MM.1S (cell line): ENCODE measurements around the gene ASB11.

Source experiments
- DNase-seq: peaks from one replicate; pipeline ENCODE4 v3.0.0-alpha.2; 2015
- H2AFZ ChIP-seq: fragments of 300-600 bp; sonication (generic); 2 replicates; pipeline ENCODE4 v1.6.0; 2016; ENCODE audit warnings: antibody characterized with exemption, low read length
- H3F3A ChIP-seq: fragments of 300-600 bp; sonication (generic); 2 replicates; pipeline ENCODE4 v1.6.1; 2016; ENCODE audit warnings: mild to moderate bottlenecking, antibody characterized with exemption, low read length, moderate library complexity, mixed read lengths; ENCODE audit not compliant: insufficient read depth
- H3K27ac ChIP-seq: fragments of 300-600 bp; sonication (generic); 2 replicates; pipeline ENCODE4 v1.5.1; 2016; ENCODE audit warnings: mild to moderate bottlenecking, low read length
- H3K27me3 ChIP-seq: fragments of 300-600 bp; sonication (generic); replicated peaks from 2 replicates; pipeline ENCODE4 v1.6.0; 2016; ENCODE audit warnings: low read length; ENCODE audit not compliant: insufficient read depth
- H3K36me3 ChIP-seq: fragments of 300-600 bp; sonication (generic); replicated peaks from 2 replicates; pipeline ENCODE4 v1.6.1; 2016; ENCODE audit warnings: mild to moderate bottlenecking, low read length, mixed read lengths; ENCODE audit not compliant: insufficient read depth
- H3K4me1 ChIP-seq: fragments of 300-600 bp; sonication (generic); 2 replicates; pipeline ENCODE4 v1.6.1; 2016; ENCODE audit warnings: low read length, mixed read lengths
- H3K4me2 ChIP-seq: fragments of 300-600 bp; sonication (generic); 2 replicates; pipeline ENCODE4 v1.6.0; 2016; ENCODE audit warnings: low read depth, low read length
- H3K4me3 ChIP-seq: fragments of 300-600 bp; sonication (generic); 2 replicates; pipeline ENCODE4 v1.5.1; 2016; ENCODE audit warnings: low read length, mixed read lengths
- H3K79me2 ChIP-seq: fragments of 300-600 bp; sonication (generic); 2 replicates; pipeline ENCODE4 v1.6.1; 2016; ENCODE audit warnings: mixed run types, low read length, mixed read lengths
- H3K9ac ChIP-seq: fragments of 300-600 bp; sonication (generic); 2 replicates; pipeline ENCODE4 v1.6.1; 2016; ENCODE audit warnings: low read length, mixed read lengths
- H3K9me2 ChIP-seq: fragments of 300-600 bp; sonication (generic); replicated peaks from 2 replicates; pipeline ENCODE4 v1.6.1; 2016; ENCODE audit warnings: mild to moderate bottlenecking, low read length, mixed read lengths; ENCODE audit not compliant: insufficient read depth
- H3K9me3 ChIP-seq: fragments of 300-600 bp; sonication (generic); replicated peaks from 2 replicates; pipeline ENCODE4 v1.6.1; 2016; ENCODE audit warnings: mild to moderate bottlenecking, low read length, mixed read lengths; ENCODE audit not compliant: insufficient read depth
- H4K20me1 ChIP-seq: fragments of 300-600 bp; sonication (generic); 2 replicates; pipeline ENCODE4 v1.6.1; 2016; ENCODE audit warnings: mild to moderate bottlenecking, low read length, moderate library complexity, mixed read lengths; ENCODE audit not compliant: insufficient read depth
- CTCF ChIP-seq: fragments of 300-600 bp; sonication (generic); IDR thresholded peaks from 2 replicates; pipeline ENCODE4 v1.5.1; 2016; ENCODE audit warnings: antibody characterized with exemption, low read length, mixed read lengths
- EZH2 ChIP-seq: fragments of 300-600 bp; sonication (generic); optimal IDR thresholded peaks from 2 replicates; pipeline ENCODE3; 2017; ENCODE audit warnings: low read depth, mild to moderate bottlenecking, antibody characterized with exemption, low read length, mixed read lengths
- EZH2phosphoT487 ChIP-seq: fragments of 300-600 bp; sonication (generic); IDR thresholded peaks from 2 replicates; pipeline ENCODE4 v1.6.1; 2018; ENCODE audit warnings: antibody characterized with exemption, low read length

Gene ASB11

DNA sequence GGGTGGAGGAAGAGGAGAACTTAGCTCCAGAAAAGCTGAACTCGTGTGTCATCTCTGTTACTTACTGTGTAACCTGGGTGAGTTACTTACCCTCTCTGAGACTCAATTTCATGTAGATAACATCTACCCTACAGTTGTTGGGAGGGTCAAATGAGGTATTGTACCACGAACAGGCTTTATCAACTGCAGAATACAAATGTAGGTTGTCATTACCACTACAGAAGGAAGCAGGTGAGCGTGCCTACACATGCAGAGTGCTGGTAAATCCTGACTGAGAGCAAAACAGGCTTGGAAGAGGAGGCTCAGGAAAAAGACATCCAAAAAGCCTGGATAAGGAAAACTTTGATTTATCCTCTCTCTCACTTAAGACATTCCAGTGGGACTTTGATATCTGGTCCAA, 12.7 kb upstream of the ASB11 start:
- H2AFZ ChIP-seq: no peak overlapping the region
- no peaks in the 10 kb centered on the region for H3K79me2 ChIP-seq
- no peak overlapping the region for H3K9ac ChIP-seq
- no peaks in the 10 kb centered on the region for H3K9me3 ChIP-seq
- H3K4me3 ChIP-seq: no peak overlapping the region
- H3K4me1 ChIP-seq: no peaks in the 10 kb centered on the region
- H3K27ac ChIP-seq: no peak overlapping the region
- H4K20me1 ChIP-seq: no peaks in the 10 kb centered on the region
- no peaks in the 10 kb centered on the region for H3K36me3 ChIP-seq
- no peak overlapping the region for H3K4me2 ChIP-seq
- no peak for DNase-seq
- no peaks in the 10 kb centered on the region for H3K9me2 ChIP-seq
- H3F3A ChIP-seq: no peaks in the 10 kb centered on the region
- TF ChIP-seq EZH2phosphoT487 (no peak), EZH2 (no peak), CTCF (no peak)
- H3K27me3 ChIP-seq: no peaks in the 10 kb centered on the region

GRCh38 chrX:15322472-15322871, 7.0 kb upstream of the ASB11 start:
- Histone ChIP-seq H3K4me1 (no peaks in the 10 kb centered on the region), H4K20me1 (no peaks in the 10 kb centered on the region), H3K27ac (no peak overlapping the region), H3K9ac (no peak overlapping the region), H3K4me3 (no peak overlapping the region), H3K9me3 (no peaks in the 10 kb centered on the region), H3K4me2 (no peak overlapping the region), H3K36me3 (no peaks in the 10 kb centered on the region), H2AFZ (no peak overlapping the region), H3F3A (no peaks in the 10 kb centered on the region), H3K9me2 (no peaks in the 10 kb centered on the region), H3K27me3 (no peaks in the 10 kb centered on the region), H3K79me2 (no peaks in the 10 kb centered on the region)
- DNase-seq: no peak
- no peak for TF ChIP-seq EZH2

DNA sequence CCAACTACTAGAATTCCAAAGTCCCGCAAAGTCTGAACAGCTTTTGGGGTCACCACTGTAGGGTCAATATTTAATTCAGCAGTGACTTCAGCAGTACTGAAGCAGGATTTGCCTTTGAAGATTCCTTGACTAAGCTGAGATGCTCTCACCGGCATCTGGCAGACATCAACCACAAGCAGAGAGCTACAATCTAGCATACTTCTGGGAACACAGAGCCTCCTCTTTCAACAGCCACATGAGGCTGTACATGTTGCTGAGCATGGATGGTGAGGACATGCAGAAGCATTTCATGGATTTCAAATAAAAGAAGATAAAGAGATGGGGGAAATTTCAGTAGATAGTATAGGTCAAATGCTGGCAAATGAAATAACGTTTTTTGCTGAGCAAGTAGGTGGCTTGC, 6.6 kb upstream of the ASB11 start:
- Histone ChIP-seq H3K27me3 (no peaks in the 10 kb centered on the region), H3K27ac (no peak overlapping the region), H4K20me1 (no peaks in the 10 kb centered on the region), H3F3A (no peaks in the 10 kb centered on the region), H3K9ac (no peak overlapping the region), H2AFZ (no peak overlapping the region), H3K79me2 (no peaks in the 10 kb centered on the region), H3K9me2 (no peaks in the 10 kb centered on the region), H3K4me1 (no peaks in the 10 kb centered on the region), H3K36me3 (no peaks in the 10 kb centered on the region), H3K4me3 (no peak overlapping the region), H3K4me2 (no peak overlapping the region), H3K9me3 (no peaks in the 10 kb centered on the region)
- TF ChIP-seq CTCF (no peak), EZH2phosphoT487 (no peak)
- DNase-seq: no peak

- no peaks in the 10 kb centered on the region for H3F3A ChIP-seq
- no peaks in the 10 kb centered on the region for H3K9me2 ChIP-seq
- no peak overlapping the region for H3K4me2 ChIP-seq
- no peaks in the 10 kb centered on the region for H3K36me3 ChIP-seq
- no peaks in the 10 kb centered on the region for H3K27me3 ChIP-seq
- H3K27ac ChIP-seq: no peak overlapping the region
- no peaks in the 10 kb centered on the region for H4K20me1 ChIP-seq
- no peak overlapping the region for H3K9ac ChIP-seq
- no peaks in the 10 kb centered on the region for H3K9me3 ChIP-seq
- no peak overlapping the region for H2AFZ ChIP-seq
- no peak overlapping the region for H3K4me3 ChIP-seq
- DNase-seq: no peak
- no peaks in the 10 kb centered on the region for H3K4me1 ChIP-seq
- no peaks in the 10 kb centered on the region for H3K79me2 ChIP-seq
- TF ChIP-seq CTCF (no peak), EZH2 (no peak), EZH2phosphoT487 (no peak)
These were observed 6.0 kb upstream of the ASB11 start for GRCh38 chrX:15321447-15321846.
